ENCODE results near the gene OR1L8. TPM values are rescaled to one million over a fixed set of nuclear protein-coding genes. Genes with fewer than 3 reads are reported as not detected.

Gene OR1L8
- total and polyA plus RNA-seq, 2 donors (not counting 3 experiments of a cell fraction or from before 2014, with no cell fraction given), result 0.15 to 1.8 TPM

DNA sequence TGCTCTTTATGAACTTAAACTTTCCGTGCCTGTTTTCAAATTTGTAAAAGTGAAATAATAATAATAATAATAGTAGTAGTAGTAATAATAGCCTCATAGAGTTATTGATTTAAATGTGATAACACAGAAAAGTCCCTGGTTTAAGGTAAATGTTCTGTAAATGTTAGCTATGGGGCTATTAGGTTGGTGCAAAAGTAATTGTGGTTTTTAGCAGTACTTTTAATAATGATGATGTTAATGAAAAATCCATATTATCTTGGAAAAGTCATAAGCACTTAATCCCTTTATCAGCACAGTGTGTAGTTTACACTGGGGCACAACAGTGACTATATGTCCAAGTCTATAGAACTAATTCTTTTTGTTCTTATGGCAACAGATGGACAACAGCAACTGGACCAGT, 31.2 kb upstream of the OR1L8 start, which contains the start of gene OR1Q1:
TSS of gene OR1Q1 (plus strand) at position 377 of the 400 bp plus-strand sequence. CDS start at position 377, 0 bp downstream.
- no peaks in the 10 kb centered on the region for H3K9me3 ChIP-seq (replicated peaks; ENCODE audit: control insufficient read depth, insufficient read depth, low read length)
- H3K9me1 ChIP-seq (replicated peaks; ENCODE audit: control insufficient read depth, extremely low read depth, insufficient read depth, low read length), result no peaks in the 10 kb centered on the region
- peaks cover 2% of the 10 kb centered on the region in 2 experiments for H3K27me3 ChIP-seq (ENCODE audit: control insufficient read depth in 2 of 2, insufficient read depth in 2 of 2, low read length in 2 of 2)
- no peaks in the 10 kb centered on the region for H3K4me1 ChIP-seq (ENCODE audit: control insufficient read depth, extremely low read depth, insufficient read depth, low read length)
- no peaks in the 10 kb centered on the region for H3K36me3 ChIP-seq (ENCODE audit: control insufficient read depth in 2 of 2, extremely low read depth in 1 of 2, insufficient read depth in 2 of 2, low read length in 2 of 2)
- no peak within 1 kb of the TSS for H3K27ac ChIP-seq (ENCODE audit: insufficient read depth, low read depth, low read length)
- no peaks in the 10 kb centered on the region for H3K79me2 ChIP-seq (ENCODE audit: control insufficient read depth, insufficient read depth, low read length)
- intact Hi-C loops (cut with micrococcal nuclease), result no loop called here
- dilution Hi-C loops (cut with MboI; ENCODE audit: extremely low pct_ligation_motif_present, low sequenced_read_pairs), result no loop called here
- ChIA-PET CTCF (interaction anchor here (1.5 kb wide), 1 partner anchor 116 kb away, joined by 3 read pairs; no protein-coding TSS in a partner anchor), POLR2A (no interaction called here)
- TF ChIP-seq CTCF (IDR thresholded peaks at IDR 0.05; ENCODE audit: extremely low read depth in 1 of 2, insufficient read depth in 1 of 2, low read depth in 1 of 2, low read length in 2 of 2) (no peak), GATA2 (IDR thresholded peaks at IDR 0.05; ENCODE audit: insufficient read depth, insufficient read length, low read depth, low read length) (no peak), MAX (IDR thresholded peaks at IDR 0.05; ENCODE audit: insufficient read depth, insufficient read length) (no peak), MYC (IDR thresholded peaks at IDR 0.05; ENCODE audit: low read depth, low read length) (no peak), JUN (IDR thresholded peaks at IDR 0.05; ENCODE audit: borderline replicate concordance, insufficient read depth, insufficient read length, low read depth) (no peak), POLR2AphosphoS5 (IDR thresholded peaks at IDR 0.05; ENCODE audit: insufficient read depth, low read depth, low read length) (no peak), EZH2 (IDR thresholded peaks at IDR 0.05; ENCODE audit: borderline replicate concordance, low read depth, low read length, severe bottlenecking) (no peak), FOS (IDR thresholded peaks at IDR 0.05; ENCODE audit: borderline replicate concordance, insufficient read depth, low read length) (no peak), POLR2A (IDR thresholded peaks at IDR 0.05; ENCODE audit: low read depth, low read length) (no peak)
- BruUV-seq (replicated peaks), result no TSS peak
- DNase-seq (ENCODE audit: low read depth, low spot score) (no peak), FAIRE-seq (no peak)
- no peak within 1 kb of the TSS for H3K4me2 ChIP-seq (ENCODE audit: insufficient read depth, low read length)
- H3K4me3 ChIP-seq (replicated peaks in 1 of 3; ENCODE audit: insufficient read depth in 1 of 3, low read depth in 1 of 3, low read length in 3 of 3), result no peak within 1 kb of the TSS
- no peak within 1 kb of the TSS for H3K9ac ChIP-seq (replicated peaks; ENCODE audit: extremely low read depth, insufficient read depth, low read length)
- no peak within 1 kb of the TSS for H2AFZ ChIP-seq (ENCODE audit: low read depth, low read length)
- no peaks in the 10 kb centered on the region for H4K20me1 ChIP-seq (replicated peaks; ENCODE audit: control insufficient read depth, extremely low read depth, insufficient read depth, low read length)

Data from endothelial cell of umbilical vein (primary cell).